Epidermal melanocyte (primary cell): ENCODE measurements around the gene SOST.
A peak's percentile ranks its signal among the peaks of the same experiment; 100 is the strongest.
"Not testable (repeated sequence)": the region's sequence is repeated elsewhere in the genome, so short reads cannot be mapped to it uniquely, and the experiment has no call there.

ENCODE experiments used
- DNase-seq: peaks from one replicate; pipeline ENCODE4 v3.0.0; 2011; ENCODE audit warnings: low spot score; ENCODE audit not compliant: insufficient read length

The SOST gene

DNA sequence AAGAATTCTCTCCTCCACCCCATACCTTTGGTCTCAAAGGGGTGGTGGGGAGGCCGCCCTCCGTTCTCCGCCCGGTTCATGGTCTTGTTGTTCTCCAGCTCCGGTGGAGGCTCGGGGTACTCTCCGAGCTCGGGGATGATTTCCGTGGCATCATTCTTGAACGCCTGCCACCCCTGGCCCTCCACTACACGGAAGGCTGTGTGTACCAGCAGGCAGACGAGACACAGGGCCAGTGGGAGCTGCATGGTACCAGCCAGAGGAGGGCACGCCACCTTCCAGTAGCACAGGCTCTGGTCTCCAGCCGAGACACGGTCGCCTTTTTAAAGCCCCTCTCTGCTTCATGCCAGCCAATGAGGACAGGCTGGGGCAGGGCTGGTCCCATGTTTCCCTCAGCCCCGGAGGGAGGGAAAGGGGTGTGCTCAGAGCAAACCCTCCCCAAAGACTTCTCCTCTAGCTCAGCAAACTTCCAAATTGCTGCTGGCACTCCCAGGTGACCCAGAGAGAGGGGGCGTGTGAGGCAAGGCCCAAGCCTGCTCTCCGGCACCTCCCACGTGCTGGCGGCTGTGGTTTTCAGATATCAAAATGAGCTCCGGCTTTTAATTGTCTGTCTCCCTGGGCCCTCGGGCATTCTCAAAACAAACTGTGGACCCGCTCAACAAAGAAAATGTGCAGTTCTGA, at the start of gene SOST:
SOST (minus strand) TSS at position 295 of the 678 bp plus-strand sequence; CDS start at position 245, 50 bp downstream.
- DNase-seq: no peak

DNA sequence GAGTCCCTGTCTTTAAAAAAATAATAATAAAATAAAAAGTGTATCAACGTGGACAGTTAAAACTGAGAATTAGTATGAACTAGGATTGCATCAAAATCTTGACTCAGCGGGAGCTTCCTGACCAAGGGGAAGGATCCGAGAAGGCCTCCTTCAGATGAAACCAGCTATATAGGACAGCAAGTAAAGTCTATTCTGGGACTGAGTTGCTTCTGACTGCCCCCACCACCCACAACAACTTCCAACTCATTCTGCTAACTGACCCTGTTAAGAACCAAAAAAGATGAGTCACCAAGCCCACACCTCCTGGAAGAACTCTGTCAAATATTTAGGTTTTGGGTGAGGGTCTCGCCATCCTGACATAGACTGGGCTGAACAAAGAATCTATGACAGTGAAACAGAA, 49.5 kb upstream of the SOST start:
- DNase-seq: no peak

DNA sequence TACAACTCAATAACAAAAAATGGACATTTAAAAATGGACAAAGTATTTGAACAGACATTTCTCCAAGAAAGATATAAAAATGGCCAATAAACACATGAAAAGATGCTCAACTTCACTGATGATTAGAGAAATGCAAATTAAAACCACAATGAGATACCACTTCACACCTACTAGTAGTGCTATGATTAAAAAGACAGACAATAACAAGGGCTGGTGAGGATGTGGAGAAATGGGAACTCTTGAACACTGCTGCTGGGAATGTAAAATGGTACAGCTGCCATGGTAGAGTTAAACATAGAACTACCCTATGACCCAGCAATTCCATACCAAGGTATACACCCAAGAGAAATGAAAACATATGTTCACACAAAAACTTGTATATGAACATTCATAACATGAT, 46.5 kb upstream of the SOST start:
- no peak for DNase-seq

DNA sequence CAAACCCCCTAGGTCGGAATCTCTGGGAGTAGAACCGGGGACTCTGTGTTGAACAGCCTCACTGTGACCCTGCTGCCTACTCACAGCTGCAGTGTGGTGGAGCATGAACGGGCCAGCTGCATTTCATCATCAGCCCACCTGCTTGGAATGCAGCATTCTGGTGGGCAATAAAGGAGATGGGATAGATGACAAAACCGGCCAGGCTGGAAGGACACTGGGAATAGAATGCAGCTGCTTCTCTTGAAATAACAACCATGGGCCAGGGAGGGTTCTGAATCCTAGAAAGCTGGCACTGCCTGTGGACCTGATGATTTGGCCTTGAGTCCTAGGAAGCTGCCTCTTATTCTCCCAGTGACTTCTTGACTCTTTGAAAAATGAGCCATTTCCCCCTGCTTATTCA, 45.2 kb upstream of the SOST start:
- DNase-seq: no peak

DNA sequence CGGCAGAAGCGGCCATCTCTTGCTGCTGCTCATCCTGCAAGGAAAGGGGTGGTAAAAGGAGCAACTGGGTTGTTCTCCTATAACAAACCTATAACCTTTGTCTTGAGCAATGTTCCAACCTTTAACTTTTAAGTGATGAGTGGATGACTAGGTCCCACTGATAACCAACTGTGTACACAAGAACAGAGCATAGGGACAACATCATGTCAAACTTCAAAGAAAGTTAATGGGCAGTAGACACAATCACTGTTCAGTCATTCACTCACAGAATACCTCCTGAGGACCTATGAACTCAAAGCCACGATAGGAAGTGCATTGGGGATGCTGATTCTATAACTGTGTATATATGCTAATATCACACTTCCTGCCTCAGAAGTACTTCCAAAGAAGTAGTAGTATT, 43.3 kb upstream of the SOST start:
- no peak for DNase-seq

DNA sequence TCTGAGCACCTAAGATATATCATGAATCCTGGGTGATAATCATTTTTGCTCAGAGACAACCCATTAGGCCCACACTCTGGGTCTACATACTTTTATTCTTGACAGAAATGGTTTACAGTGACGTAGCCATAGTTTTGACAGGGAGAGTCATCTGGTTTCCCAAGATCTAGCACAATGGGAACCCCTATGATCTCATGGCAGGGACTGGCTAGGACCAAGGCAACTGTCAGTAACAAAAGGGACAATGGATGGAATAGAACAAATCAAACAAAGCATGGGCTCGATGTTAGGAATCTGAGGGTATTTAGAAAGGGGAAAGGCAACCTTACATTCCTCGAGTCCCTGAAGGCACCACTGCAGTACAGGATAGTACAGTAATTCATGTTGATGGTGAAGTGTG, 42.1 kb upstream of the SOST start:
- DNase-seq: no peak

DNA sequence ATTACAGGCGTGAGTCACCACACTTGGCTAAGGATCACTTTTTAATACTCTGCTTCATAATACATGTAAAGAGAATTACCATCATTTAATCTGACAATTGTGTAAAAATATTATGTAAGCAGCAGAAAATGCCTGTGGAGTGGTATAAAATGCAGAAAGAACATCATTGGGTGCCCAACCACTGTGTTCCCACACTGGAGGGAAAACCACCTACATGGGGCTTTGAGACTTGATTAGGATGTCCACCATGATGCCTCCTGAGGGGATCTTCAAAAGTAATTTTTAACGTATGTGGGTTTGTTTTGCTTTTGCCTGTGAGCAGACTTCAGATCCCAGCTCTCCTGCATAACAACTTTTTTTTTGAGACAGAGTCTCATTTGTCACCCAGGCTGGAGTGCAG, 40.5 kb upstream of the SOST start:
- DNase-seq: no peak

DNA sequence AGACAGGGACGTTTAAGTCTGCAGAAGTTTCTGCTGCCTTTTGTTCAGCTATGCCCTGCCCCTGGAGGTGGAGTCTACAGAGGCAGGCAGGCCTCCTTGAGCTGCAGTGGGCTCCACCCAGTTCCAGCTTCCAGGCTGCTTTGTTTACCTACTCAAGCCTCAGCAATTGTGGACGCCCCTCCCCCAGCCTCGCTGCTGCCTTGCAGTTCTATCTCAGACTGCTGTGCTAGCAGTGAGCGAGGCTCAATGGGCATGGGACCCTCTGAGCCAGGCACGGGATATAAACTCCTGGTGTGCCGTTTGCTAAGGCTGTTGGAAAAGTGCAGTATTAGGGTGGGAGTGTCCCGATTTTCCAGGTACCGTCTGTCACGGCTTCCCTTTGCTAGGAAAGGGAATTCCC, 39.4 kb upstream of the SOST start:
- DNase-seq: not testable (repeated sequence)

DNA sequence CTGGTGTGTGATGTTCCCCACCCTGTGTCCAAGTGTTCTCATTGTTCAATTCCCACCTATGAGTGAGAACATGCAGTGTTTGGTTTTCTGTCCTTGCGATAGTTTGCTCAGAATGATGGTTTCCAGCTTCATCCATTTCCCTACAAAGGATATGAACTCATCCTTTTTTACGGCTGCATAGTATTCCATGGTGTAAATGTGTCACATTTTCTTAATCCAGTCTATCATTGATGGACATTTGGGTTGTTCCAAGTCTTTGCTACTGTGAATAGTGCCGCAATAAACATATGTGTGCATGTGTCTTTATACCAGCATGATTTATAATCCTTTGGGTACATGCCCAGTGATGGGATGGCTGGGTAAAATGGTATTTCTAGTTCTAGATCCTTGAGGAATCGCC, 34.1 kb upstream of the SOST start:
- not testable (repeated sequence) for DNase-seq

DNA sequence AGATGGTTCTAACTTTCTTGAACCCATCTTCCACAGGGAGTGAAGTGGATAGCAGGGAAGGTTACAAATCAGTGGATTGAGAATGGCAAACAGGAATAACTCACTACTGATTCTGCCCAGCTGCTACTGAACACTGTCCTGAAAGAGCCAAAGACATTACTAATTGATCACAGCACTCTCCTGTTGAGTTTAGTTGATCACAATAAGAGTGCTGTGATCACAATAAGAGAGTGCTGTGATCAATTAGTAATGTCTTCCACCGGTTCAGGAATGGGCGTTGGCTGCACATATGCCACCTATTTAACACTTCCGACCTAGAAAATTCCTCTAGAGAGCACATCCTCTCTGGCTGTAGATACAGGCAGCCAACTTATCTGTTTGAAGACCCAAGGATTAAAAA, 33.0 kb upstream of the SOST start:
- peak; percentile 45 for DNase-seq

DNA sequence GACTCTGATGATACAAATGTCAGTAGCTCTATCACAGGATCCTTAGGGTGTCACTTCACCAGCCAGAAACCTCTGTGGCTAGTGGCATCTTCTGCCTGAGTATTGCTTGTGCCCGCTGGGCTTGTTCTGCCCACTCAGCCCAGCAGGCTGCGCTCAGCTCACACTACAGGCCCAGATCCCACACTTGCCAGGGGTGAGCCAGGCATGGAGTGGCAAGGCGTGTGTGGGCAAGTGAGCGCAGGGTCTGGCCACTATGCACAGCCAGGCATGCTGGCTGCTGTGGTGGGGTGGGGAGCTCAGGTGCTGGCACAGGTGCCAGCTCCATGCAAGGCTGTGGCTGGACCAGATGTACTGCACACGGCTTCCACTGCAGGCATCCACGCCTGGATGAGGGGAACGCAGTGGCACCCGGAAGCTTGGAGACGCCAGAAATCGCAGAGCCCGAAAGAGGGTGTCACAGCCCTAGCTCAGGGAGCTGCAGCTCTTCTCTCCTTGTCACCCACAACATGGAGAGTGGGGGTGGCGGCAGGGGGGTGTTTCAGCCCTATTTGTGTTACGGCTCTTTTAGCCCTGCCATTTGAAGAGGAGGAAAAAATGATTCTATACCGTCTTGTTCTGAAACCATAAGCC, 31.8 kb upstream of the SOST start:
- no peak for DNase-seq

DNA sequence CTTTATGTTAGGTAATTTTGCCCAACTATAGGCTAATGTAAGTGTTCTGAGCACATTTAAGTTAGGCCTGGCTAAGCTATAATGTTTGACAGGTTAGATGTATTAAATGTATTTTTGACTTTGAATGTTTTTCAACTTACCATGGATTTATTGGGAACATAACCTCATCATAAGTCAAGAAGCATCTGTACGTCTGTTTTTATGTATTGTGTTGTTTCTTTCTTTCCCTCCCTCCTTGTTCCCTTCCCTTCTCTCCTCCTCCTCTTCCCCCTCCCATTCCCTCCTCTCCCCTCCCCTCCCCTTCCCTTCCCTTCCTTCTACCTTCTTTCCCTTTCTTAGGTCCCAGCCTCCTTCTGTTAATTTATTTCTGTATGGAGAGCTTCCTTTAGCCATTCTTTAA, 30.9 kb upstream of the SOST start:
- no peak for DNase-seq

DNA sequence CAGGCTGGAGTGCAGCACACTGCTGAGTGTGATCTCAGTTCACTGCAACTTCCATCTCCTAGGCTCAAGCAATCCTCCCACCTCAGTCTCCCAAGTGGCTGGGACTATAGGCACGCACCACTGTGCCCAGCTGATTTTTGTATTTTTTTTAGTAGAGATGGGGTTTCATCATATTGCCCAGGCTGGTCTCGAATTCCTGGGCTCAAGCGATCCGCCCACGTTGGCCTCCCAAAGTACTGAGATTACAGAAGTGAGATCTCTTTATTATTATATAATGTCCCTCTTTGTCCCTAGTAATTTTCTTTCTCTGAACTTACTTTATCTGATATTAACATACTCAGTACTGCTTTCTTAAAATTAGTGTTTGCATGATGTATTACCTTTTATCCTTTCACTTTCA, 29.9 kb upstream of the SOST start:
- no peak for DNase-seq

DNA sequence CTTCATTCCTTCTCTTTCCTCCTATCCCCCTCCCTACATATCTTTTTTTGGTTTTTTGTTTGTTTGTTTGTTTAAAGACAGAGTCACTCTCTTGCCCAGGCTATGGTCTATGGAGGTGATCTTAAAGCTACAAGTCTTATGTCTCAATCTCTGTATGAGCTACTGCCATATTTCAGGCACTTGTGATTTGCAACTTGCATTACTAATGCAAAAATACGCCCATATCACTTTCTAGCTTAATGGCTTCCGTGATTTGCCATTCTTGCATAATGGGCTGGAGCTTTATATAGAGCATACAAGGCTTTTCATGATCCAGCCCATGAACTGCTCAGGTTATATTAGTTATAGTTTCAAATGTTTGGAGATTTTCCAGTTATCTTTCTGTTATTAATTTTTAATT, 29.1 kb upstream of the SOST start:
- no peak for DNase-seq

DNA sequence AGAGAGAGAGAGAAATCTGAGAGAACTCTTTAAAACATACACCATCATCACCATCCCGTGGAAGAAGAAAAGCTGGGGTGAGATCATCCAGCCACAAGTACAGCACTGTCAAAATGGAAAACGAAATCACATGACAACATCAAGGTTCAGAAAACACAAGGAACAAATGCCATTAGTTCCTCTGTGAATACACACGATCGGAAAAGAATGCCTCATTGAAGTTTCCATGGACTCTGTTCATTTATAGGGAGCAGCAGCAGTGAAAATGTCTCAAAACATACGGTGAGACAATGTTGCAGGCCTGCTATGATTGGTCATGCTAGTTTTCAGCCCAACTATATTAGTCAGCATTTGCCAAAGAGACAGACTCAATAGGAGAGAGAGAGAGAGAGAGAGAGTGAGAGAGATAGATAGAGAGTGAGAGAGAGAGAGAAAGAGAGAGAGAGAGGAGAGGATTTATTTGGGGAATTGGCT, 26.1 kb upstream of the SOST start:
- no peak for DNase-seq

DNA sequence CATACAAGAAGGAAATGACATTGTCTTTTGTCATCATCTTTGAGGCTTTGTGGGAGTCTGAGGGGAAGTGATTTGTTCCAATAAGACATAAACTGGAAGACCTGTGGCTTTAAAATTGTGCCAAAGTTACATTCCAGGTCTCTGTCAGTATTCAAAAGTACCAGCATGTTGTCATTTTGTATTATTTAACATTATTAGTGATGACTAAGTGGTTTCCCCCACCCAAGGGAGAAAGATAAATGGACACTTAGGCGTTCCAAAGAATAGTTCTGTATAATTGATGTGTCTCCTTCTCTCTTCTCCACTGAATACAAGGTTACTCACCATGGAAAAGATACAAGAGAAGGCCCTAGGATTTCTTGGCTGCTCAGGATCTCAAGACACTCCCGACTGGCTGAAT, 25.5 kb upstream of the SOST start:
- no peak for DNase-seq

DNA sequence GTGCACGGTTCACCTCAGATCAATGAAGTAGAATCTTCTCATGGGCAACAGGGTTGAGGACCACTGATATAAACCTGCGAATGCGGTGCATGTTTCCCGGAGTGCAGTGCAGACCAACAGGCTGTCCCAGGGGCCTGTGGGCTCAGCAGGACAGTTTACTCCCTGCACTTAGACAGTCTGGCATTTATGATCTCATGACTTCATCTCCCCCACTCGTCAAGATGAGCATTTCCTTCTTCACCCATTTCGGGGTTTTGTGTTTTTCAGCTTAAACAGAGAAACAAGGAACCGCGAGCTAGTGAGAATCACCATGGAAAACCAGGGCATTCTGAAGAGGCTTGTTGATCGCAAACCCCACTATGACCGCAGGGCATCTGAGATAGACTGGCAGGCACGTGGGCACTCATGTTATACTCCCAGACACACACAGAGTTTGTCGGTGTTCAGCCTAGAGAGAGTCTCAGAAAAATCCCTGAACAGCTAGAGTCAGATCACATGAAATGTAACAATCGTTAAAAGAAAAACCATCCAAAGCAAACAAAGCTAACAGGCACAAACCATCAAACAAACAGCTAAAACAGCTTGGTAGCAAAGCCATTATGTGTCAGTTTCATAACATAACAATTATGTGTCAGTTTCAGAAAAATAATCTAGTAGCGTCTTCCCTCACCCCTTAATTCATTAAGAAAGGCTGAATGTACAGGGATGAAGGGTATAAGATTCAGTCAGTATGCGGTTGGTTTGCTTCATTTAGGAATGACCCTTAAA, 24.5 kb upstream of the SOST start:
- peak; percentile 52 for DNase-seq

DNA sequence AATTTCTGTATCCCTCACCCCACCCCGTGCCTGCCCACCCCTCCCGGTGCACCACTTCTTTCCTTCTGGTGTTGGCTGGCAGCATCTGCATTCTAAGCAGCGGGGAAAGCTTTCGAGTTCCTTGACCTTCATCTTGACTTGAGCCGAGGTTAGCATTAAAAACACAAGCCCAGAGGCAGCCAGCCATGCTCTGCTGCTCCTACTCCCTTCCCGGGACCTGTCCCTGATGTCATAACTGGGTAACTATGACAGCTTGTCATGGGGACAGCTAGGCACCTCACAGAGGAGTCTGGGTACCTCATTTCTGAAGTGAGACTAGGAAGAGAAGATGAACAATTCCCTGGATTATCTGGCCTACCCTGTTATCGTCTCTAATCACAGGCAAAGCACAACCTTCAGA, 21.5 kb upstream of the SOST start, which contains the start of gene CFAP97D1:
CFAP97D1 (plus strand) TSS at position 301 of the 400 bp plus-strand sequence; CDS start at position 329, 28 bp downstream.
- DNase-seq: no peak

DNA sequence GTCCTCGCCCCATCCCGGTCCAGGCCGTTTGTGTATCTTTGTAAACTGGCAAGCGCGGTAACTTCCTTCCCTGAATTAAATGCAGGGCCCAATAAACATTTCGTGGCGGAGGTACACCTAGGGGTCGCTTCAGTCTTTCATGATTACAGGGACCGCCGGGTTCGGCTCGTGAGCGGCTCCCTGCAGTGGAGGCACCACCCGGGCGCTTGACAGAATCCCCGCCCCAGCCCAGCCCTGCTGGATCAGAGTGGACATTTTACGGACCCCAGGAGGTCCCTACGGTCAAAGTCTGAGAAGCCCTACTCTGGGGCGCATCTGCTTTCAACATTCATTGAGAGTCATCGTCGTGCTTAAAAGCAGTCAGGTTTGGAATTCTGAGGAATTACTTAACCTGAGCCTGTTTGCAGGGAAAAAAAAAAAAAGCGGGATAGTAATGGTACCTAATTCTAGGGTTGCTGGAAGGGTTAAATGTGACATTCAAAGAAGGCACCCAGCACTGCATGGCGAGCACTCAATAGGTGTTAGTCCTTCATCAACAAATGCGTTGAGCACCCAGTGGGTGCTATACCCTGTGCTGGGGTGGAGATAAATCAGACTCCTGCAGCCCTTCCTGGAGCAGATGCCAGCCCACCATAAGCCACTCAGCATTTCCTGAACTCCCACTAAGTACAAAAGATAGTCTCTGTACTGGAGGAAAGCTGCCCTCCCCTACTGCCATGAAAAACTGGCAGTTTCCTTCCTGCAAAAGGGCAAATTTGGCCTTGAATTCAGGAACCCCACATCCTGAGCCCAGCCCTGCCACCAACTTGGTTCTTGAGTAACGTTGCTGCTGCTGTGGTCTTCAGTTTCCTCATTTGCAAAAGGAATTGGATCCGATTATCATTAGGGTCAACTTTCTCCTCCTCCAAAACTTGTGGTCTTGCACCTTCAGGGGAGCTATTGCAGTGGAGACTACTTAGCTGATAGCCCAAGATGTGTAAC, 20.8 kb upstream of the SOST start:
- no peak for DNase-seq

DNA sequence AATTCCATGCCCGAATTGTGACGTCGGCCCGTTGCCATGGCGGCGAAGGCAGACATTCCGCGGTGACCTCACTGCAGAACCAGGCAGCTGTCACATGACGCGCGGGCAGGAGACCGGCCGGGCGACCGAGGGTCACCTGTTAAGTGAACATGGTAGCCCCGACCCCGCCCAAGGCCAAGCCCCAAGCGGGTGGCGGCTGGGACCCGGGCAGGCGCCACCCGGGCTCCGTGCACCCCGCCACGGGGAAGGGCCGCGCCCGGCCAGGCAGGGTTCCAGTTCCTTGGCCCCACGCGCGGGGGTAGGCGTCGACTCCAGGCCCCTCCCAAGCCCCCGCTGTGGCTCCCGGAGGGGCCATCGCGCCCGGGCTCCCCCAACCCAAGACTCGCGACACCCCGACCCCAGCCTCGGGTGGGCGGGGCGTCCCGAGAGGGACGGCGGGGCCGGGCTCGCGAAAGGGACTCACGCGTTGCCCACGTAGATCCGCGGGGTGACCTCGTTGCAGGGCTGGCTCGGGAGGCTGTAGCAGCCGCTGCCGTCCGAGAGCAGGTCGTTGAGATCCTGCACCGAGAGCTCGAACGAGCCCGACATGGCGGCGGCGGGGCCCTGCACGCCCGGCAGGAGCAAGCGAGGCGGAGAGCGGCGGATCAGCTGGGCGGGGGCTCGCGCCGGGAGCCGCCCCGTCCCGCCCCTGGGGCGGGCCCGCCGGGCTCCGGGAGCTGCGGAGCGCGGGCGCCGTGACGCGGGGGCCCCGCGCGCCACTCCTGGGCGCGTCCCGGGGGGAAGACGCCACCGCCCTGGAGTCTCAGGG, 19.9 kb upstream of the SOST start, which contains the start of gene DUSP3:
DUSP3 (minus strand) TSS at position 641 of the 808 bp plus-strand sequence; CDS start at position 588, 53 bp downstream.
- DNase-seq: peak; percentile 89
